BLaER1 treated with 17β-estradiol and CSF1 and Interleukin-3, amounts not matched to agents 10 nM and 100 nM (cell line): ENCODE results near the gene IRS2.
"Not testable (repeated sequence)": the region's sequence is repeated elsewhere in the genome, so short reads cannot be mapped to it uniquely, and the experiment has no call there.

Experiments
- H3K27ac ChIP-seq, 11 experiments: shearing (Covaris generic); formaldehyde crosslinking; 2 replicates each; pipeline ENCODE4 v1.8.1; 2022
- H3K27me3 ChIP-seq, 11 experiments: shearing (Covaris generic); formaldehyde crosslinking; 2 replicates each; pipeline ENCODE4 v1.8.1; 2022
- H3K36me3 ChIP-seq, 11 experiments: shearing (Covaris generic); formaldehyde crosslinking; 2 replicates each; pipeline ENCODE4 v1.8.1; 2022
- H3K4me1 ChIP-seq, 10 experiments: shearing (Covaris generic); formaldehyde crosslinking; 2 replicates each; pipeline ENCODE4 v1.8.1; 2022
- H3K4me2 ChIP-seq, 11 experiments: shearing (Covaris generic); formaldehyde crosslinking; 2 replicates each; pipeline ENCODE4 v1.8.1; 2022
- H3K4me3 ChIP-seq, 10 experiments: shearing (Covaris generic); formaldehyde crosslinking; 2 replicates each; pipeline ENCODE4 v1.8.1; 2022
- H3K9ac ChIP-seq, 11 experiments: shearing (Covaris generic); formaldehyde crosslinking; 2 replicates each; pipeline ENCODE4 v1.8.1; 2022
- H3K9me3 ChIP-seq, 11 experiments: shearing (Covaris generic); formaldehyde crosslinking; replicated peaks in 1 of 11; 2 replicates each; pipeline ENCODE4 v1.8.1; 2022
- H4K20me1 ChIP-seq, 11 experiments: shearing (Covaris generic); formaldehyde crosslinking; 2 replicates each; pipeline ENCODE4 v1.8.1; 2022
- Cebpa-rat ChIP-seq, 11 experiments: shearing (Covaris generic); IDR thresholded peaks; 2 replicates each; pipeline ENCODE4 v1.8.1; 2022

IRS2 gene

DNA sequence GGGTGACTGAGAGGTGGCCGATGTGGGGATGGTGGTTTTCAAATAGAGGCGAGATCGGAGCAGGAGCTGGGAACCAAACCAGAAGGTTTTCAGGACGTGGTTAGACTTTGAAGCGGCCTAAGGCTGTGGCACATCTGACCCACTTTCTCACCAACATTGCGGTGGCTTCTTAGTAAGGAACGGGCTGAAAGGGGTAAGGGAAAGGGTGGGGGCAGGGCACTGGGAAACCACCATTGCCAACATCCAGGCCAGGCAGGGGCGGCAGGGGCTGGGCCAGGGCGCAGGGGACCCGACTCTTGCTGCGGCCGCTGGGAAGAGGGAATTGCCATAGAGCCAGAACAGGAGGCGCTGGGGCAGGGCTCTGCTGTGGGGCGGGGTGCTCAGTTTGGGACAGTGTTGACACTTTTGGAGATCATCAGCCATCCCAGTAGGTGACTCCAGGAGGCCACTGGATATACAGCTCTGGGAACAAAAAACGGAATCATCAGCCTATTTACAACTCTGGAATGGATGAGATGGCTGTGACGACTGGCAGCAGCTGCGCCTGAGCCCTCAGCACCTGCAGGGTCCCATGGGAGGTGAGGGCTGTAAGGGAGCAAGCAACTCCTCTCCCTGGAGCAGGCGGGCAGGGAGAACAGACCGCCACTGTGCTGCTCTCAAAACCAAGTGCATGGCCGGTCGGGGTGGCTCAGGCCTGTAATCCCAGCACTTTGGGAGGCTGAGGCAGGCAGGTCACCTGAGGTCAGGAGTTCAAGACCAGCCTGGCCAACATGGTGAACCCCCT lies 52.2 kb downstream of the IRS2 start:
- Histone ChIP-seq H3K9ac (peak overlapping the region in 7 of 11 experiments; percentile 5 to 66 (median 54); a peak in 13 of 22 replicates), H4K20me1 (no peaks in the 10 kb centered on the region), H3K9me3 (peaks cover 8 to 20% (median 13%) of the 10 kb centered on the region in 11 experiments; a peak in 21 of 22 replicates), H3K27ac (peak overlapping the region in 7 of 11 experiments; percentile 16 to 75 (median 71); a peak in 13 of 22 replicates), H3K36me3 (no peaks in the 10 kb centered on the region), H3K4me3 (peak overlapping the region in 9 of 10 experiments; percentile 12 to 55 (median 33); a peak in 9 of 20 replicates), H3K27me3 (peaks cover 0 to 16% (median 0%) of the 10 kb centered on the region in 11 experiments; a peak in 7 of 22 replicates), H3K4me1 (peaks cover 22 to 70% (median 43%) of the 10 kb centered on the region in 10 experiments; a peak in 18 of 20 replicates), H3K4me2 (peak overlapping the region; percentile 68 to 94 (median 86))
- no peak for TF ChIP-seq Cebpa-rat (IDR thresholded peaks at IDR 0.05)

DNA sequence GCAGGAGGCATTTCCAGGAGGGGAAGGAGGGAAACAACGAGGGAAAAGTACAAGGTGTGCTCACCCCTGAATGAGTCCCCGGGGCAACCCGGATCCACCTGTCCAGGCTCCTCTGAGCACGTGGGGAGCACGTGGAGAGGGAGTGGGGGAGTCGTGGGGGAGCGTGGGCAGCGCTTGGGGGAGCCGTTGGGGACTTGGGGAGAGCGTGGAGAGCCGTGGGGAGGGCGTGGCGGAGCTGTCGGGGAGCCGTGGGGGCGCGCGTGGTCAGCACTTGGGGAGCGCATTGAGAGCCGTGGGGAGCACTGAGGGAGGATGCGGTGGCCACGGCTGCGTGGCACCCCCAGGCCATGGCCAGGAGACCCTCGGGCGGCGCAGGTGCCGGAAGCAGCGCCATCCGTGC lies 52.8 kb downstream of the IRS2 start:
- Histone ChIP-seq H3K9me3 (peaks cover 8 to 21% (median 13%) of the 10 kb centered on the region in 11 experiments; a peak in 21 of 22 replicates), H3K4me3 (peak overlapping the region in 9 of 10 experiments; percentile 12 to 55 (median 33); a peak in 8 of 20 replicates), H3K27me3 (peaks cover 0 to 19% (median 0%) of the 10 kb centered on the region in 11 experiments; a peak in 7 of 22 replicates), H3K4me2 (peak overlapping the region; percentile 68 to 94 (median 86)), H4K20me1 (no peaks in the 10 kb centered on the region), H3K9ac (peak overlapping the region in 6 of 11 experiments; percentile 32 to 66 (median 56); a peak in 12 of 22 replicates), H3K27ac (peak overlapping the region in 7 of 11 experiments; percentile 16 to 75 (median 71); a peak in 12 of 22 replicates), H3K36me3 (0 out of 22 replicates have a peak, but pooled peaks cover 0 to 1% (median 0%) of the 10 kb centered on the region in 11 experiments), H3K4me1 (peaks cover 29 to 76% (median 49%) of the 10 kb centered on the region in 10 experiments; a peak in 18 of 20 replicates)
- no peak for TF ChIP-seq Cebpa-rat (IDR thresholded peaks at IDR 0.05)

- peaks cover 16 to 31% (median 21%) of the 10 kb centered on the region in 11 experiments for H3K9me3 ChIP-seq
- H3K4me3 ChIP-seq = peak overlapping the region in 3 of 10 experiments; percentile 16 to 28 (median 28); a peak in 1 of 20 replicates
- peak overlapping the region in 5 of 11 experiments; percentile 77 to 94 (median 87); a peak in 6 of 22 replicates for H3K4me2 ChIP-seq
- not testable (repeated sequence) for H3K9ac ChIP-seq, H4K20me1 ChIP-seq
- H3K4me1 ChIP-seq = peaks cover 35 to 78% (median 52%) of the 10 kb centered on the region in 10 experiments; a peak in 19 of 20 replicates
- H3K27ac ChIP-seq = peak overlapping the region in 4 of 11 experiments; percentile 13 to 75 (median 71); a peak in 5 of 22 replicates
- peaks cover 0 to 19% (median 0%) of the 10 kb centered on the region in 11 experiments; a peak in 7 of 22 replicates for H3K27me3 ChIP-seq
- peaks cover 0 to 11% (median 0%) of the 10 kb centered on the region in 11 experiments; a peak in 3 of 22 replicates for H3K36me3 ChIP-seq
Observed at GRCh38 chr13:109732470-109733170, 53.8 kb downstream of the IRS2 start.

DNA sequence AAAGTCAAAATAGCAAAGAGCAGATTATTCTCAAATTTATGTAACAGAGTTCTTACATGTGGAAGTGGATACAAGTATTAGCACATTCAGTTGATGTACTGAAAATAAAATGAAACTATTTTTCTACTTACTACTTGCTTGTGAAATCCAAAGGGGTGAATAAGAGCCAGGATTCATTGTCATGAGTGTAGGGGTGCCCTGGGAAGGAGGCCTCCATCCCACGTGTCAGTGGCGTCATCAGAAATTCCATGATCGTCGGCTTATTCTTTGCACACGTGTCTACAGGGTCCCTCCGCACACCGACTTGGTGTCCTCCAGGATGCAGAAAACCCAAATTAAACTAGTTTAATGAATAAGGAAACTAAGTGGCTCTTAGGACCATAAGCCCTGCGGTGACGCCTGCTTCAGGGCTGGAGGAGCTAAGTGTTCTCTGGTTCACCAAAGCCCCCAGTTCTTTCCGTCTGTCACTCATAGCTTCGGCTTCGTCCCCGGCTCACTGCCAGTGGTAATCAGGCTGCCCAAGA lies 55.5 kb downstream of the IRS2 start:
- TF ChIP-seq Cebpa-rat (IDR thresholded peaks at IDR 0.05) = no peak

GRCh38 chr13:109728791-109729731 lies 57.3 kb downstream of the IRS2 start:
- Histone ChIP-seq H3K9ac (peak overlapping the region; percentile 35 to 81 (median 70); a peak in 21 of 22 replicates), H3K4me2 (peak overlapping the region; percentile 69 to 84 (median 79))
- TF ChIP-seq Cebpa-rat (IDR thresholded peaks at IDR 0.05) = no peak

More for the DNA sequence above, 55.5 kb downstream of the IRS2 start:
- Histone ChIP-seq H3K4me1 (peaks cover 40 to 83% (median 58%) of the 10 kb centered on the region in 10 experiments), H3K9ac (peak overlapping the region; percentile 48 to 81 (median 70); a peak in 20 of 22 replicates), H4K20me1 (no peaks in the 10 kb centered on the region), H3K36me3 (peaks cover 0 to 24% (median 10%) of the 10 kb centered on the region in 11 experiments; a peak in 8 of 22 replicates), H3K27me3 (peaks cover 0 to 19% (median 0%) of the 10 kb centered on the region in 11 experiments; a peak in 7 of 22 replicates), H3K9me3 (peaks cover 34 to 48% (median 39%) of the 10 kb centered on the region in 11 experiments), H3K4me3 (peak overlapping the region; percentile 40 to 72 (median 62)), H3K4me2 (peak overlapping the region; percentile 69 to 84 (median 79)), H3K27ac (peak overlapping the region in 9 of 11 experiments; percentile 42 to 80 (median 66); a peak in 19 of 22 replicates)

DNA sequence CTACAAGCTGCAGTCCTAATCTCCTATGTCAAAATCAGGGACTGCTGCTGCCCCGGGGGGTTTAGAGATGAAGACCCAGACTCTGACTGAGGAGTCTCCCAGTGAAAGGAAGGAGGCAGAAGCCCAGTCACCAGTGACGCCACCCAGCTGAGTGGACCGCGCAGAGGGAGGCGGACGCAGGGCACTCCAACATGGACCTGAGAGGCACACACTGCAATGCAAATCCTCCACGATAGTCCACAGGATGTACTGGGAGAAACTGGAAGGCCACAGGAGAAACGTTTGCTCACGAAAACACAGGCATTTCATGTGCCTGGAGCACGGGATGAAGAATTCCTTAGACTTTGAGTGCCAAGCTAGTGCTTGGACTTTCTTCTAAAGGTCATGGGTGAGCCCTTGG lies 58.3 kb downstream of the IRS2 start:
- peak overlapping the region in 10 of 11 experiments; percentile 69 to 84 (median 79); a peak in 19 of 22 replicates for H3K4me2 ChIP-seq
- H3K27ac ChIP-seq = peak overlapping the region in 1 of 11 experiments; percentile 18; a peak in 1 of 22 replicates
- H3K36me3 ChIP-seq = peaks cover 0 to 31% (median 10%) of the 10 kb centered on the region in 11 experiments; a peak in 9 of 22 replicates
- peaks cover 45 to 84% (median 61%) of the 10 kb centered on the region in 10 experiments for H3K4me1 ChIP-seq
- peaks cover 0 to 6% (median 0%) of the 10 kb centered on the region in 11 experiments; a peak in 4 of 22 replicates for H3K27me3 ChIP-seq
- peaks cover 33 to 61% (median 51%) of the 10 kb centered on the region in 11 experiments for H3K9me3 ChIP-seq
- H4K20me1 ChIP-seq = no peaks in the 10 kb centered on the region; a peak in 1 of 22 replicates
- H3K9ac ChIP-seq = no peak overlapping the region
- no peak for TF ChIP-seq Cebpa-rat (IDR thresholded peaks at IDR 0.05)
- peak overlapping the region in 7 of 10 experiments; percentile 30 to 68 (median 64); a peak in 9 of 20 replicates for H3K4me3 ChIP-seq

More at GRCh38 chr13:109728791-109729731, 57.3 kb downstream of the IRS2 start:
- H3K27ac ChIP-seq = peak overlapping the region in 9 of 11 experiments; percentile 1 to 80 (median 65); a peak in 15 of 22 replicates
- peaks cover 0 to 14% (median 0%) of the 10 kb centered on the region in 11 experiments; a peak in 7 of 22 replicates for H3K27me3 ChIP-seq
- peak overlapping the region; percentile 40 to 72 (median 62) for H3K4me3 ChIP-seq
- no peaks in the 10 kb centered on the region; a peak in 1 of 22 replicates for H4K20me1 ChIP-seq
- peaks cover 34 to 60% (median 41%) of the 10 kb centered on the region in 11 experiments for H3K9me3 ChIP-seq
- H3K36me3 ChIP-seq = peaks cover 0 to 31% (median 10%) of the 10 kb centered on the region in 11 experiments; a peak in 8 of 22 replicates
- peaks cover 51 to 84% (median 66%) of the 10 kb centered on the region in 10 experiments for H3K4me1 ChIP-seq

GRCh38 chr13:109727251-109727650 lies 59.1 kb downstream of the IRS2 start:
- no peak for TF ChIP-seq Cebpa-rat (IDR thresholded peaks at IDR 0.05)
- Histone ChIP-seq H3K27ac (no peak overlapping the region; a peak in 1 of 22 replicates), H3K9me3 (peaks cover 25 to 56% (median 45%) of the 10 kb centered on the region in 11 experiments; a peak in 21 of 22 replicates), H3K4me2 (peak overlapping the region in 2 of 11 experiments; percentile 43 to 84; a peak in 4 of 22 replicates), H3K9ac (no peak overlapping the region), H3K27me3 (peaks cover 0 to 6% (median 0%) of the 10 kb centered on the region in 11 experiments; a peak in 4 of 22 replicates), H3K36me3 (peaks cover 0 to 34% (median 13%) of the 10 kb centered on the region in 11 experiments; a peak in 12 of 22 replicates), H3K4me1 (peaks cover 45 to 82% (median 61%) of the 10 kb centered on the region in 10 experiments), H3K4me3 (peak overlapping the region in 1 of 10 experiments; percentile 6; a peak in 1 of 20 replicates), H4K20me1 (no peaks in the 10 kb centered on the region; a peak in 1 of 22 replicates)
